HCT116 (cell line): ENCODE measurements around the gene AOC3.

ENCODE experiments used
- CTCF ChIP-seq, 3 experiments: fragments of 200-600 bp in 1 of 3; sonication (generic) in 1 of 3; IDR thresholded peaks in 2 of 3; conservative IDR thresholded peaks in 1 of 3; 2 replicates each; pipeline ENCODE4 v1.5.1; 2012 to 2017; ENCODE audit warnings: low read depth in 2 of 3, low read length in 2 of 3, antibody characterized with exemption in 1 of 3, borderline replicate concordance in 1 of 3, control low read depth in 1 of 3, mild to moderate bottlenecking in 1 of 3, mixed read lengths in 1 of 3, mixed run types in 1 of 3, moderate library complexity in 1 of 3; ENCODE audit not compliant: insufficient read depth in 1 of 3
- EGR1 ChIP-seq: IDR thresholded peaks from 2 replicates; pipeline ENCODE4 v1.6.1; 2012; ENCODE audit warnings: low read depth
- POLR2A ChIP-seq: IDR thresholded peaks from 2 replicates; pipeline ENCODE4 v1.7.0; 2011; ENCODE audit warnings: borderline replicate concordance; ENCODE audit not compliant: insufficient read depth, insufficient read length; ENCODE audit errors: extremely low read depth
- RAD21 ChIP-seq: IDR thresholded peaks from 2 replicates; pipeline ENCODE4 v1.6.1; 2012; ENCODE audit warnings: low read depth, mild to moderate bottlenecking
- REST ChIP-seq: IDR thresholded peaks from 2 replicates; pipeline ENCODE4 v1.6.1; 2012; ENCODE audit warnings: low read depth
- SP1 ChIP-seq: IDR thresholded peaks from 2 replicates; pipeline ENCODE4 v1.6.1; 2012; ENCODE audit warnings: low read depth
- TCF7L2 ChIP-seq: IDR thresholded peaks from 2 replicates; pipeline ENCODE4 v1.7.0; 2011; ENCODE audit warnings: borderline replicate concordance, inconsistent platforms; ENCODE audit not compliant: insufficient read depth, insufficient read length; ENCODE audit errors: extremely low read depth

GRCh38 chr17:42852351-42852750, 1.4 kb downstream of the AOC3 start:
- TF ChIP-seq CTCF (IDR thresholded peaks at IDR 0.05 in 2 of 3, conservative IDR thresholded peaks at IDR 0.05 in 1 of 3; ENCODE audit: borderline replicate concordance in 1 of 3, insufficient read depth in 1 of 3, low read depth in 2 of 3, low read length in 2 of 3) (no peak), POLR2A (no peak), RAD21 (no peak), SP1 (no peak), TCF7L2 (no peak), REST (no peak), EGR1 (no peak)
